GM20431 (cell line): ENCODE measurements around the gene CDC34.

Experiments used
- in situ Hi-C: fragments of 300-500 bp; cut with MseI, MboI; formaldehyde crosslinking; loops from one replicate; pipeline ENCODE4 v1.15.0; 2020; ENCODE audit warnings: low sequenced_read_pairs; ENCODE audit not compliant: unreplicated experiment

Gene CDC34

GRCh38 chr19:531753-532560 is at the start of gene CDC34:
Gene CDC34 (plus strand): TSS chr19:531760. CDS start chr19:531932, 172 bp downstream.
- in situ Hi-C loops: no loop called here

GRCh38 chr19:482186-483041 is 49.1 kb upstream of the CDC34 start:
- in situ Hi-C loops: no loop called here

- in situ Hi-C loops: no loop called here
Measured at GRCh38 chr19:483332-484072, 48.1 kb upstream of the CDC34 start.

GRCh38 chr19:484494-484893 is 47.1 kb upstream of the CDC34 start:
- in situ Hi-C loops: no loop called here

GRCh38 chr19:485077-485476 is 46.5 kb upstream of the CDC34 start:
- in situ Hi-C loops: no loop called here

- in situ Hi-C loops: no loop called here
Measured at GRCh38 chr19:485583-486236, 45.9 kb upstream of the CDC34 start.

- in situ Hi-C loops: no loop called here
Measured at GRCh38 chr19:488505-489417, 42.8 kb upstream of the CDC34 start.

GRCh38 chr19:489418-490196 is 42.0 kb upstream of the CDC34 start:
- in situ Hi-C loops: no loop called here

GRCh38 chr19:491146-491741 is 40.3 kb upstream of the CDC34 start:
- in situ Hi-C loops: no loop called here

- in situ Hi-C loops: no loop called here
Measured at GRCh38 chr19:492091-492531, 39.4 kb upstream of the CDC34 start.

GRCh38 chr19:493391-494170 is 38.0 kb upstream of the CDC34 start:
- in situ Hi-C loops: no loop called here

- in situ Hi-C loops: no loop called here
Measured at GRCh38 chr19:494171-495080, 37.1 kb upstream of the CDC34 start.

- in situ Hi-C loops: no loop called here
Measured at GRCh38 chr19:495081-495401, 36.5 kb upstream of the CDC34 start.

GRCh38 chr19:495402-496111 is 36.0 kb upstream of the CDC34 start:
- in situ Hi-C loops: no loop called here

- in situ Hi-C loops: no loop called here
Measured at GRCh38 chr19:496112-496665, 35.4 kb upstream of the CDC34 start, which contains the start of gene MADCAM1. Gene MADCAM1 (plus strand): TSS chr19:496486. CDS start chr19:496500, 14 bp downstream.
